ENCODE measurements around the gene ETFA. TPM values are rescaled to one million over a fixed set of nuclear protein-coding genes. Genes with fewer than 3 reads are reported as not detected.

ETFA gene
- total RNA-seq, 2 donors from 2014 or later = 164 to 173 TPM

DNA sequence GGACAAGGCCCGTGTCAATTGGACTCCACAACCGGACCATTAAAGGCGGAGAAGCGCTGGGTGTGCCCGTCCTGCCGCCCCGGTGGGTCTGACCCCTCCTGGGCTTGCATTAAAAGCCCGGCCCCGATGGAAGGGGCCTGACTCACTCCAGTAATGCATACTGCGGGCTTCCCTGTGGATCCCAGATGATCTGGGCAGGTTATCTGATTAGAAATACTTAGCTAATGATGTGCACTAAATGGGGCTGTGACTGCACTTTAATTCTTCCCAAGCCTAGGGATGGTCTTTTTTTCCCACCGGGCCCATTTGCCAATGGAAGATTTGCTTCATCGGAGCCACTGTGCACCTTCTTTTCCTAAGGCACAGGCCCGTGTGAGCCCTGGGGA, 126.6 kb downstream of the ETFA start:
- H3K27ac Mint-ChIP-seq = no peak overlapping the region
- DNase-seq (ENCODE audit: low spot score in 2 of 2) (no peak), ATAC-seq (no peak)
- no peaks in the 10 kb centered on the region for H3K36me3 Mint-ChIP-seq
- no peaks in the 10 kb centered on the region for H3K9me3 Mint-ChIP-seq

DNA sequence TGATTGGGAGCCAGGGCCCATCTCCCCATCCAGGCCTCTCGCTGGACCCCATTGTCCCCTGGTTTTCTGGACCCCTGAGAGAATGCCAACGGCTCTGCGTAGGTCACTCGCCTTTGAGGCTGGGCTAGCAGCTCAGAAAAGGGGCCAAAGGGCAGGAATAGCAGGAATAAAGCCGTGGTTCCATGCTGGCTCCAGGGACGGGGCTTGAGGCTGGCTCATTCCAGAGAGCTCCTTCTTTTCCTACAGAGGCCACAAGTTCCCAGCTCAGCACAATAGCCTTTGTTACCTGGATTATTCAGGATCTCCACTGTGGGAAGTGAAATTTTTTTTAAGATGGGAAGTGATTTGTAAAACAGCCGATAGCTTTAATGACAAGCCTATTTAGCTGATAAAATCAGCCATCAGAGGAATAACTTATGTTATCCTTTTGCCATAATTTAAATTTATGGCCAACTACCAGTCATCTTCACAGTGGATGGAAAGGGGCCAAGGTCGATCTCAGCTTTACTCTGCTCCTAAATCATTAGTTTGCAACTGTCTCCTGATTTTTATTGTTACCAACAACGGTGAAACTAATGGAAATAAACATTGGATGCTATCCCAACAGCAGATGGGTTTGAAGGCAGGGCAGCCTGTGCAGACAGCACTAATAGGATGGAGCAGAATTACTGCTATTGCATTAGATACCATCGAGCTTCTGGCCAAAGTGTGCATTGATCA, 127.2 kb downstream of the ETFA start:
- no peaks in the 10 kb centered on the region for H3K36me3 Mint-ChIP-seq
- H3K27ac Mint-ChIP-seq = no peak overlapping the region
- no peaks in the 10 kb centered on the region for H3K9me3 Mint-ChIP-seq
- no peak for DNase-seq (ENCODE audit: low spot score in 2 of 2)
- ATAC-seq = no peak

DNA sequence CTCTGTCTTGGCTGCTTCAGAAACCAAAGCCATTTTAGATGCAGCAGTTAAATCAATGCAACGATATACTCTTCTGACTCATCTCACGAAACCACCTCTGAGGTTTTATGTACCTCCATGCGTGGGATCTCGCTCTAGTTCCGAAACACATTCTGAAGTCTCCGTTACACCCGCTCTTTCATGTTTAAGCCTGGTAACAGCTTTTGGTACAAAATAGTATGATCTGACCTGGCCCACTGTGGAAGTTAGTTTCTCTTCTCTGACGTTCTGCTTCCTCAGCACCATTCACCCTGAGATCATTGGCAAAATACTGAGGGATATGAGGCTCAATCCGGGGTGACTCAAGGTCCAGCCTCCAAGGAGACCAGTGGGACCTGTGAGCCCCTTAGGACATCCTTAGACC, 129.6 kb downstream of the ETFA start:
- peak overlapping the region in 1 of 2 donors; percentile 25 for H3K27ac Mint-ChIP-seq
- peak; percentile 91 to 94 for ATAC-seq
- no peaks in the 10 kb centered on the region for H3K36me3 Mint-ChIP-seq
- peak in 1 of 2 donors; percentile 38 for DNase-seq (ENCODE audit: low spot score in 2 of 2)
- no peaks in the 10 kb centered on the region for H3K9me3 Mint-ChIP-seq

DNA sequence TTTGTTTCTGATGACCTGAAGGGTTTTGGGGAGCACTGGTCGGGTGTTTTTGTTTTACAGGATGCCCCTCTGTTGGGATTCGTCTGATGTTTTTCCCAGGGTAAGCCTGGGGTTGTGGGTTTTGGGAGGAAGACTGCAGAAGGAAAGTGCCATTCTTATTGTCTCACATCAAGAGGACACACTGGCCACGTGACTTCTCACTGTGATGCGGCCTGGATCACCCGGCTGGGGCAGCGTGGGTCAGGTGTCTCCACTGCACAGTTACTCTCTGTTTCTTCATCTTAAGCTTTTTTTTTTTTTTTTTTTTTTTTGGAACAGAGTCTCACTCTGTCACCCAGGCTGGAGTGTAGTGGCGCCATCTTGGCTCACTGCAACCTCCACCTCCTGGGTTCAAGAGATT, 130.9 kb downstream of the ETFA start:
- H3K9me3 Mint-ChIP-seq = no peaks in the 10 kb centered on the region
- ATAC-seq (no peak), DNase-seq (ENCODE audit: low spot score in 2 of 2) (no peak)
- no peak overlapping the region for H3K27ac Mint-ChIP-seq
- H3K36me3 Mint-ChIP-seq = no peaks in the 10 kb centered on the region

DNA sequence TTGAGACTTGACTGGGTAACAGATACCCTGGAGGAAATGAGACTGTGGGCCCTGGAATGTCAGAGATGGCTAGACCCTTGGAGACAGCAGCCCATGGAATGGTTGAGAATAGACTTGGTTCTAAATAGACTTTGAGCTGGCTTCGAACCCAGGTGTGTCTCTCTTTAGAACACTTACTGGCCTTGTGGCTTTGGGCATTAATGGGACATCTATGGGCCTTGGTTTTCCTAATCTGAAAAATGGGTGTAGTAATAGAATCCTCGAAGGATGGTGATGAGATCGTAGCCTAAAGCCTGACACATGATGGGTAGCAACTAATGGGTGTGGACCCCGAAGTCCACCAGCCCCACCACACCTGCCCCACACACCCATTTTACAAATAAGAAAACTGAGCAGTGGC, 132.2 kb downstream of the ETFA start:
- no peak for ATAC-seq
- no peak for DNase-seq (ENCODE audit: low spot score in 2 of 2)
- Mint-ChIP-seq H3K27ac (no peak overlapping the region), H3K9me3 (no peaks in the 10 kb centered on the region), H3K36me3 (no peaks in the 10 kb centered on the region)

DNA sequence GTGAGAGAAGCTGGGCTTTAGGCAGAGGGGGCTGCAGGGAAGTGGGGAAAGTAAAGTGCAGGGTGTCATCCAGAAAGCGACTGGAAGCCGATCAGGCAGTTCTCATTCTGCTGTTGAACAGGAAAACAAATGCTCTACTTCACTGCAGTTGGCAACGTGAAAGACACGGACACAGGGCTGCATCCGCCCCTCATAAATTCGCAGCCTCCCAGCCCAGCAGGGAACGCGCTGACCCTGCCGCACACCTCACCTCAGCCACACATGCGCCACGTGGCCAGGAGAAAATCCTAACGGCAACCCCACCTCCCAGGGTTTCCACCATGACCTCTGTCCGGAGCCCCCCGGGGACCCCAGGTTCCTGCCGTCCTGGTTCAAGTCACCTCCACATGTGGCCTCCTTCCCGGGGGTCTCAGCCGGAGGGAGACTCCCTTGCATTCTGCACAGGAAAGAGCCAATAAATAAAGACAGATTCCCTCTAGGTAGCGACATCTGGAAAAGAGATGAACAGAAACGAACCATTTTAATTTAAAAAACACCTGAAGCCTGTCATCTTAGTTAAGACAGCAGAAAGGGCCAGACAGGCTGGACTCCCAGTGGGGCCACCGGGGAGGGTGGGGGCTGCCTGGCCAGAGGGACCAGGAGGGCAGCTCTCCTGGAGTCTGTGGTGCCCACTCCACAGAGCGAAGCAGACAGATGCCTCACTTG, 132.8 kb downstream of the ETFA start:
- H3K9me3 Mint-ChIP-seq = no peaks in the 10 kb centered on the region
- ATAC-seq (no peak), DNase-seq (ENCODE audit: low spot score in 2 of 2) (no peak)
- no peaks in the 10 kb centered on the region for H3K36me3 Mint-ChIP-seq
- no peak overlapping the region for H3K27ac Mint-ChIP-seq

DNA sequence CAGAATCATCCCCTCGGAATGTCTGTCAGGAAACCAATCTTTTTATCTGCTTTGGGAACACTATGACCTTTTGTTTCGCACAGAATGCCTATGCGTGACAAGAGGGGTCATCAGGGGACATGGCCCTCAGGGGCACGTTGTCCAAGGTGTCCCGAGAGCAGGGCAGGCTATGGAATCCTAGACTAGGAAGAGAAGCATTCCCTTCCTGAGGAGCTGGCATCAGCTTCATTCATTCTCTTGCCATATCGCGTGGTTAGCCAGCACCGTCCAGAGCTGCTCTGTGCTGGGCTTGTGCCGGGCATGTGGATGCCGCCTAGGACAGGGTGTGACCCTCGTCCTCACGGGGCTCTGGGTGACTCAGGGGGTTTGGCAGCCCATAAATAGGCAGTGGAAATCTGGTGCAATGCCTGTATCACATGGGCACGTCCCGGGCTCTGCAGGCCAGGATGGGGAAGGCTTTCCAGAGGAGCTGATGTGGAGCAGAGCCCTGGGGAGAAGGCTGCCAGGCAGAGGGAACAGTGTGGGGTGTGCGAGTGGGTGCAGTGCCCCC, 133.7 kb downstream of the ETFA start:
- no peak for ATAC-seq
- Mint-ChIP-seq H3K27ac (no peak overlapping the region), H3K9me3 (no peaks in the 10 kb centered on the region), H3K36me3 (no peaks in the 10 kb centered on the region)
- DNase-seq (ENCODE audit: low spot score in 2 of 2) = no peak

DNA sequence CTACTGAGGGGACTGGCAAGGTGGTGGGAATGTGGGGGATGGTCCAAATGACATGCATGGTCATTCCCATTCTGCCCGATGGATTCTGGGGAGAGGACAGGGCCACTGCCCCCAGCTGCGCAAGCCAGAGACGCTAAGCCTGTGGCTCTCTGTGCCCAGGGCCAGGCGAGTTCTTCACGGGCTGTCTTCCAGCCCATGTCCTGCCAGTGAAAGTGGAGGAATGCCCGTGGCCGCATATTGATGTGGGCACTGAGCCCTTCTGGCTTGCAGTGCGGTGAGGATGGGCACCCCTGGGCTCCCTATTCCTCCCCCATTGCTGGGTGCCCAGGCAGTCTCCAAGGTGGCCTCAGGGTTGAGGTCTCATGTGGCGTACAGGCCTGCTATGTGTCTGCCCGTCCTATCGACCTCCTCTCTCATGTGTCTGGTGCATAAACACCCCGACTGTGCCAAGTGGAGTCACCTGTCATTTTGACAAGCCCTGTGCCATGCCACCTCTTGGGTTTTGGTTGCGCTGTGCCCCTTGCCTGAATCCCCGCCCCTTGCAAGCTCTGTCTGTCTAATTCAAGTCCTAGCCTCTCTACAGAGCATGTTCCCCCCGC, 134.7 kb downstream of the ETFA start:
- DNase-seq (ENCODE audit: low spot score in 2 of 2) (no peak), ATAC-seq (no peak)
- H3K36me3 Mint-ChIP-seq = no peaks in the 10 kb centered on the region
- H3K9me3 Mint-ChIP-seq = no peaks in the 10 kb centered on the region
- H3K27ac Mint-ChIP-seq = no peak overlapping the region

DNA sequence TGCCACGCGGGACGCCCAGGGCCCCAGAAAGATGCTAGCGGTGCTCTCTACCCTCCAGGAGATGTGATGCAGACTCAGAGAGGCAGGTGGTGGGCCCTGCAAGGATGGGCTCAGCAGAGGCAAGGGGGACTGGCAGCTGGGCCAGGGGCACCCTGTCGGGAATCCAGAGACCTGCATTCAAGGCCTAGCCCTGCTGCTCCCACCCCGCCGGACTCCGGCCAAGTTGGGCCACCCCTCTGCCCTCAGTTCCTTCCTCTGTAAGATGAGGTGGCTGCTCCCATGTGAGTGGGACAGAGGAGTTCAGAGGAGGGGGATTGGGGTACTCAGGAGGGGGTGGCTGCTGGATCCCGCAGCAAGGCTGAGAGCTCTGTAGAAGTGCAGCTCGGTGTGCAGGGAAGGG, 135.2 kb downstream of the ETFA start:
- ATAC-seq = no peak
- Mint-ChIP-seq H3K36me3 (no peaks in the 10 kb centered on the region), H3K9me3 (no peaks in the 10 kb centered on the region), H3K27ac (no peak overlapping the region)
- DNase-seq (ENCODE audit: low spot score in 2 of 2) = no peak

DNA sequence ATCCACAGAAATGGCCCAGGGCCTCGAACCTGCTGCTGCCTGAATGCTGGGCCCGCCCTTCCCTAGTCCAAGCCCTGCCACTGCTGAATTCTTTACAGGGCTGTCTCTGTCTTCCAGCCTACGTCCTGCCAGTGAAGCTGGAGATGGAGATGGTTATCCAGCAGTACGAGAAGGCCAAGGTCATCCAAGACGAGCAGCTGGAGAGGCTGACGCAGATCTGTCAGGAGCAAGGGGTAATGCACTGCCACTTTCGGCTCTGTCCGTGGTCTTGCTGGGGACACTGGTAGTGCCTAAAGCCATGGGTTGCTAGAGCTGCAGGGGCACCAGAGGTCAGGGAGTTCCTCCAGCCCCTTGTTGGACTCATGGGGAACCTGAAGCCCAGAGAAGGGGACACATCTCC, 135.8 kb downstream of the ETFA start:
- Mint-ChIP-seq H3K9me3 (no peaks in the 10 kb centered on the region), H3K27ac (no peak overlapping the region), H3K36me3 (no peaks in the 10 kb centered on the region)
- ATAC-seq = no peak
- DNase-seq (ENCODE audit: low spot score in 2 of 2) = no peak

DNA sequence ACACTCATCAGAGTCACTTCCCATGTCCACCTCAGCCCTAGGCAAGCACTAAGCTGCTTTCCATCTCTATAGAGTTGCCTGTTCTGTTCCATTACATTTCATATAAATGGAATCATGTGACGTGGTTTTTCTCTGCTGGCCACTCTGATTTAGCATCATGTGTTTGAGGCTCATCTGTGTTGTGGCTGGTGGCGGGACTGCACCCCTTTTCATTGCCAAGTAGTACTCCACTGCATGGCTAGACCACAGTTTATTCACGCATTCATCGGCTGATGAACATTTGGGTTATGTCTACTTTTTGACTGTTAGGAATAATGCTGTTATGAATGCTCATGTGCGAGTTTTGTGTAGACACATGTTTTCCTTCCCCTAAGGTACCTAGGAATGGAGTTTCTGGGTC, 136.6 kb downstream of the ETFA start:
- DNase-seq (ENCODE audit: low spot score in 2 of 2) (no peak), ATAC-seq (no peak)
- Mint-ChIP-seq H3K36me3 (no peaks in the 10 kb centered on the region), H3K9me3 (no peaks in the 10 kb centered on the region), H3K27ac (no peak overlapping the region)

DNA sequence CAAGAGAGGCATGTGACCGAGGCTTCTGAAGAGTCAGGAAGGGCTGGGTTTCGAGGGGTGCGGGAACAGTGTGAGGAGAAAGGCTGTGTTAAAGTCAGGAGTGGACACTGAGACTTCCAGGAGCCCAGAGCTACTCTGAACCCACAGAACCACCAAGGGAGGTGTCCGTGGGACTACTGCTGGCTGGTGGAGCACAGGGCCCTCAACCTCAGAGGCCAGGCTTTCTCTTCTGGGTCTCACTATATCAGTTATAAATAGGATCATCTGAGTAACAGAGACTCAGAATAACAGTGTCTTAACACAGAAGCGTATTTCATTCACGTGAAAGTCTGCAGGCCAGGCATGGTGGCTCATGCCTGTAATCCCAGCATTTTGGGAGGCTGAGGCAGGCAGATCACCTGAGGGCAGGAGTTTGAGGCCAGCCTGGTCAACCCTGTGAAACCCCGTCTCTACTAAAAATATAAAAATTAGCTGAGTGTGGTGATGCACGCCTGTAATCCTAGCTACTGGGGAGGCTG, 137.9 kb downstream of the ETFA start:
- Mint-ChIP-seq H3K36me3 (no peaks in the 10 kb centered on the region), H3K27ac (no peak overlapping the region), H3K9me3 (no peaks in the 10 kb centered on the region)
- DNase-seq (ENCODE audit: low spot score in 2 of 2) = no peak
- ATAC-seq = no peak

DNA sequence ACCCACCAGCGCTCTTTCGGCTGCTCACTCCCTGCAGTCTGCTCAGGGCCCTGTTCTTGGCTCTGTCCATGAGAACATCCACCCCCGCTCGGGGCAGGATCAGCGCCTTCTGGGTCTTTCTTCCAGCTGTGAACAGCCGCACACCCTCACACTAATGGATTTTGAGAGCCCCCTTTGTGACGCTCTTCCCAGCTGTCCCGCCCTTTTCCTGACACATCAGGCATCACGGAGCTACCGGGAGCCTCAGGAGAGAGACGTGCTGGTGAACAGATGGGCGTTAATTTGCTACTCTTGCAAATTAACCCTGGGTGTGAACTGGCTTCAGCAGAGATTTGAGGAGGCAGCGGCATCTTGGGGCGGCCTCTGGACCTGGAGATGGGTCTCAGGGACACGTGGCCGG, 138.5 kb downstream of the ETFA start:
- ATAC-seq (no peak), DNase-seq (ENCODE audit: low spot score in 2 of 2) (no peak)
- Mint-ChIP-seq H3K27ac (no peak overlapping the region), H3K9me3 (no peaks in the 10 kb centered on the region), H3K36me3 (no peaks in the 10 kb centered on the region)

DNA sequence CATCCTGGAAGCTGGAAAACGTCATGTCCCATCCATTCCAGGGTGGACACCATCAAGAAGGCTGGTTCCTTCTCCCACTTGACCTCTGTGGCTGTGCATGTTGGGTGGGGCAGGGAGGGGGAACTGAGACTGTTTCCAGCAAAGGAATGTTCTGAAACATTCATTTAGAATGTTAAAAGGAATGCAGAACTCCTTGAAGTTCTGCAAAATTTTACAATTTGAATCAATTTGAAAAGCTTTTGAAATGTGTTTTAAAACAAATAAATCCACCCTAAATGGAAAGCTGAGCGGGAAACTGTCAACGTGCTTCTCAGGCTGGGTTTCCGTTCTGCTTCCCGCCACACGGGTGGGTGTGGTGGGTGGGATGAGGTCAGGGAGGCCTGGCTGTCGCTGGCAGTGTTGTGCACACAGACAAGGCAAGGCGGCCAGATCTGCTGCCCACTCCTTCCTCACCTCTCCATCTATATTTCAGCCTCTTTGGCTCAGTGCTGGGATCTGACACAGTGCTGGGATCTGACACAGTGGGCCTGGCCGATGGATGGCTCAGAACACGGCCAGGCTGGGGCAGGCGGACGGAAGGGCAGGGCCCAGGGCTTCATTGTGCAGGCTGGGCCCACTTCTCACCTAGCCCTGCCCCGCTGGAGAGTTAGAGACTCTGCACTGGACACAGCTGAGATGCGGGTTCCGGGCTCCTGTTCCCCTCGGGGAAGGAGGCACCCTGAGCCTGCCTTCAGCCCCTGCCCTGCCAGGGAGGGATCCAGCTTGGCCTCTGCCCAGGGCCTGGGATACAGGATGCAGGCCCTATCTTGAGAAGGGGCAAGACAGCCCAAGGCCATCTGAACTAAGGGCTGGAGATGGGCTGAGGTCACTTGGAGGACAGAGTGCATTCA, 141.1 kb downstream of the ETFA start:
- no peak overlapping the region for H3K27ac Mint-ChIP-seq
- no peaks in the 10 kb centered on the region for H3K9me3 Mint-ChIP-seq
- ATAC-seq = no peak
- no peaks in the 10 kb centered on the region for H3K36me3 Mint-ChIP-seq
- DNase-seq (ENCODE audit: low spot score in 2 of 2) = no peak

DNA sequence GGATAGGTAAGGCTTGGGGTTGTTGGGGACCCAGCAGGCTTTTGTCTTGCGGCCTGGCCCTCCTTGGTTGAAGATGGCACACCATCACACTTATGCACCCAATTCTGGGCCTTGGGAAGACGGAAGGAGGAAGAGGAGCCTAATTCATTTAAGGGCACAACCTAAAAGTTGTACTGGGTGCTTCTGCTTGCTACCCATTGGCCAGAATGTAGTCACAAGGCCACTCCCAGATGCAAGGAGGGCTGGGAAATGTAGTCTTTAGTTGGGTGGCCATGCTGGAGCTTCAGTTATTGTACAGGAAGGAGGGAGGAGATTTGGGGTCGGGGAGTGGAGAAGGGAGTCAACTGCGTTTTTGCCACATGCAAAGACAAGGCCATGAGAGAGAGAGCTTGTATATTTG, 142.3 kb downstream of the ETFA start:
- ATAC-seq = peak in 1 of 2 donors; percentile 65
- no peaks in the 10 kb centered on the region for H3K9me3 Mint-ChIP-seq
- H3K27ac Mint-ChIP-seq = no peak overlapping the region
- no peak for DNase-seq (ENCODE audit: low spot score in 2 of 2)
- no peaks in the 10 kb centered on the region for H3K36me3 Mint-ChIP-seq

DNA sequence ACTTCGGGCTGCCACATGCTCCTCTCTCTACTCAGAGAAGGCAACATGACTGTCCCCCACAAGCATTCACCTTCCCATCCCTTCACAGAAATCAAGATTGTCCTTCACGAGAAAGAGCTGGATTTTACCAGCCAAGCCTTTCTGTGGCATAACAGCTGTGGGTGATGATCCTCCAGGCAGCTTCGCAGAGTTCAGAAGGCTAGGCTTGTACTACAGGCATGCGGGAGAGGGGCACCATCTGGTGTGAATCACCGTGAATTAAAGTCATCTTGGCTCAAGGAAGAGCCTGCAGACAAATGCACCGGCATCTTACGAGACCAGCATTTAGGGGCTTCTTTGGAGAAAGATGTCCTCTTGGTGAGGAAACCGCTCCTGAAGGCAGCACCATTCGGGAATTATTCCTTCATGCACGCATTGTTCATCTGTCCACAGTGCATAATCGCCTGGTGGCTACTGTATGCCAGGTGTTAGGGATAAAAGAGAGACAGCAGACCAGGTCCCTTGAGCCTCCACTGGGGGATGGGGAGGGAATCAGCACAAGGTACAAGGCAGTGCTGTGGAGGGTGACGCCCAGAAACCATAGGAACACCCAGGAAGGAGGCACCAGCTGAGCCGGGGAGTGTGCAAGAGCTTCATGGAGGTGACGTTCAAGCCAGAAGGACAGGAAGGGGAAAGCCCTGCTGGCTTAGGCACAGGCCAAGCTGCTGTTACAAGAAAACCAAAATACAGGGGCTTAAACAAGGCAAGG, 142.9 kb downstream of the ETFA start:
- no peaks in the 10 kb centered on the region for H3K9me3 Mint-ChIP-seq
- no peak for ATAC-seq
- no peaks in the 10 kb centered on the region for H3K36me3 Mint-ChIP-seq
- DNase-seq (ENCODE audit: low spot score in 2 of 2) = no peak
- no peak overlapping the region for H3K27ac Mint-ChIP-seq

Measured in activated naive CD4-positive, alpha-beta T cell treated with anti-CD3 and anti-CD28 coated beads, Interleukin-2, amount 50 U/mL, for 72 hours (primary cell).